Activated gamma-delta T cell treated with anti-CD3 and anti-CD28 coated beads, Interleukin-2, amount 50 U/mL, for 16 hours (primary cell): ENCODE measurements around the gene ZNF687.

Experiments
- DNase-seq: peaks from one replicate; pipeline ENCODE4 v3.0.0-alpha.2; 2020; ENCODE audit warnings: low read depth

ZNF687 gene

DNA sequence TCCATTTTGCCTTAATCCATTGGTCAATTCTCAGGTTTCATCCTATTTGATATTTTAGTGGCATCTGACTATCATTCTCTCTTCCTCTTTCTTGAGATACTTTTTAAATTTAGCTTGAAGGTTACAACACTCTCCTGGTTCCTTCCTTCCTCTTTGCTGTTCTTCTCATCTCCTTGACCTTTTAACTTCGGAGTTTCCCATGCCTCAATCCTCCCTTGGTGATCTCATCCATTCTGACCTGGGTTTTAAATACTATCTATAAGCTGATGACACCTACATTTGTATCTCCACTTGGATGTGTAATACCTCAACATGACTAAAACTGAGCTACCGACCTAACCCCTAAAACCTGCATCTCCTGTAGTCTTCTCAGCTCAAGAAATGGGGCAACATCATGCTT lies 4.8 kb upstream of the ZNF687 start:
- DNase-seq, result no peak

DNA sequence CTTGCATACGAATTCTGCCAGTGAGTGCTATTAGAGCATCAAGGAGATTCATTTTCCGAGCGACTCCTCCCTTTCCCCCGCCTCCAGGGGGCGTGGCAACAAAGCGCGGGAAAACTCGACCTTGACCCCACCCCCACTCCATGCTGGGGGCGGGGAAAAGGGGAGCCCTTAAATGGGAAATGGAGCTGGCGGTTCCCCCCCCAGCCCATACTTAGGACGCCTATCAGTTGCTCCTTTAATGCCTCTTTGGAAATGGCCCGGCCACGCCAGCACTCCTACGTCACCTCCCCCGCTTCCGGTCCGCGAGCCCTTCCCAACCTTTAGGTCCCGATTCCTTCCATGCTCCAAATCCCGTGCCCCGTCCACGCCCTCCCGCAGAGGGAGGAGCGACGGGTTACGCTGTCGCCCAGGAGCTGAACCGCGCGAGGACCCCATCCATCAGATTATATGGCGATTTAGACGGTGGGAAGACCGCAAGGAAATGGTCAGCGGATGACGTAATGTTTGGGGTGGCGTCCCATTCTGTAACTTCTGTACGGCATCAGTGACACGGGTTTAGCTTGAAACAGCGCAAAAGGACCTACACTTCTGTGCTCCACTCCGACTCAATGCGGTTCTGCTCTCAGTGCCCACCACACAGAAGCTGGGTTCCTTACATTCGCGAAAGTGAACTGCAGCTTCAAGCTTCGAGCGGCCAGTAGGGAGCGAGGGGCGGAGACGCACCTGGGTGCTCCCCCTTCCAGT lies 702 bp upstream of the ZNF687 start:
- peak; percentile 95 for DNase-seq

DNA sequence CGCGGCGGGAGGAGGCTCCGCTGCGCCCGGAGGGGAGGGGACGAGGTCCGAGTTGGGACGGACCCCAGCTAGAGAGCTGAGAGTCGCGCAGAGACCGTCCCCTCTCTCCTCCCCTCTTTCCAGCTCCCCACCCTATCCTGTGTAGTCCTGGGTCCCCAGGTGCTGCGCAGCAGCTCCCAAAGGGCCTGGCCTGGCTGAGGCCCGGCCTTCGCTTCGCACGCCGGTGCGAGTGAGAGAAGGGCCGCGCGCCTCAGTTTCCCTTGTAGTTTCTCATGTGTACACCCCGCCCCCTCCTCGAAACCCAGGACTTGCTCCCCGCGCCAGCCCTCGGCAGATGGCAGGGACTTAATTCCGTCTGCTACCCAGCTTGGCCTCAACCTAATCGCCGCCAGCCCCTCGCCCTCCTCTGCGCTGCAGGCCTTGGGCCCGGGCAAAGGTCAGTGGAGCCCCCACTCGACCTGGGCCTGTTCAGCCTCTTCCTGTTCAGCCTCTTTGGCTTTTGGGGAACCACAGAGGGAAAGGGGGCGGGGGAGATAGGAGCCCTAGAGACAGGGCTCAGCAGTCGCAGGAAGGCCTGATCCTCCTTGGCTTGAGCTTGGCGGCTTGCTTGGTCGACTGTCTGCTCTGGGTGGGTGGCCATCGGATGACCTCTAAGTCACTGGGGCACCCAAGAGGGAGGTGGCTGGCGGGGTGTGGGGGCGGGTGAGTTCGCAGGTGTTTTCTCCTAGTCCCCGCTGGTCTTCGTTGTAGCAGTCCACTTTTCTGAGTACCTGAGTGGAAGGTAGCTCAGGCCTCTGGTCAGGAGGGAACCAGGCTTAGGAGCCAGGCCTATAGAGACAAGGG lies 1.0 kb downstream of the ZNF687 start:
- DNase-seq, result no peak

DNA sequence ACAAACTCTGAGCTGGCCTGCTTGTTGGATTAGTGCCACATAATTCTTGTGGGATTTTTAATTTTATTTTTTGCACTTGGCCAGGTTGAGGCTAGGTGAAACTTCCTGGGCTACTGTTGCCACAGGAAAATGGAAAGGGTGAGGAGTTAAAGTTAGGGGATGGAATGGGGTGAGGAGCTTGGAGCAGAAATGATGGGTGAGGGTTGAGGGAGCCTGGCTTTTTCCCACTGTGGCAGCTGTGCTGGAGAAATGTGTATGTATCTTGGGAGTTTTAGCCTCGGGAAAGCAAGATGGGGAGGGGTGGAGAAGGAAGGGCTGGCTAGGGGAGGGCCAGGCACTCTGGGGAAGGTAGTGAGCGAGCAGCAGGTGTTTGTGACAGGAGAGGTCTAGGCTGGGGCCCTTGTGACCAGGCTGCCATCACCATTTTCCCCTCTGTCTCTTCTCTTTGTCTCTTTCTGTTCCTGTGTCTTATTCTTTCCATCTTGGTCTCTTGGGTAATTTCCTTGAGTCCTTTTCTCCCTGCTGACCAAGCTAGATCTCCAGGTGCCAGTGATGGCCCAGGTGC lies 2.0 kb downstream of the ZNF687 start:
- no peak for DNase-seq

DNA sequence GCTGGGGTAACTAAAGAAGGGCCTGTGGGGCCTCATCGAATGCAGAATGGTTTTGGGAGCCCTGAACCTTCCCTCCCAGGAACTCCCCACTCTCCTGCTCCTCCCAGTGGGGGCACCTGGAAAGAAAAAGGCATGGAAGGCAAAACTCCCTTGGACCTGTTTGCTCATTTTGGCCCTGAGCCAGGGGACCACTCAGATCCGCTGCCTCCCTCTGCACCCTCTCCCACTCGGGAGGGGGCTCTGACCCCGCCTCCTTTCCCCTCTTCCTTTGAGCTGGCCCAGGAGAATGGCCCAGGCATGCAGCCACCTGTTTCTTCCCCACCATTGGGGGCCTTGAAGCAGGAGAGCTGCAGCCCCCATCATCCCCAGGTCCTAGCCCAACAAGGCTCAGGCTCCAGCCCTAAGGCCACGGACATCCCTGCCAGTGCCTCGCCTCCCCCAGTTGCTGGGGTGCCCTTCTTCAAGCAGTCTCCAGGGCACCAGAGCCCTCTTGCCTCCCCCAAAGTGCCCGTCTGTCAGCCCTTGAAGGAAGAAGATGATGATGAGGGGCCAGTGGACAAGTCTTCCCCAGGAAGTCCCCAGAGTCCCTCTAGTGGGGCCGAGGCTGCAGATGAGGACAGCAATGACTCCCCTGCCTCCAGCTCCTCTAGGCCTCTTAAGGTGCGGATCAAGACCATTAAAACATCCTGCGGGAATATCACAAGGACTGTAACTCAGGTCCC lies 4.7 kb downstream of the ZNF687 start:
- no peak for DNase-seq

DNA sequence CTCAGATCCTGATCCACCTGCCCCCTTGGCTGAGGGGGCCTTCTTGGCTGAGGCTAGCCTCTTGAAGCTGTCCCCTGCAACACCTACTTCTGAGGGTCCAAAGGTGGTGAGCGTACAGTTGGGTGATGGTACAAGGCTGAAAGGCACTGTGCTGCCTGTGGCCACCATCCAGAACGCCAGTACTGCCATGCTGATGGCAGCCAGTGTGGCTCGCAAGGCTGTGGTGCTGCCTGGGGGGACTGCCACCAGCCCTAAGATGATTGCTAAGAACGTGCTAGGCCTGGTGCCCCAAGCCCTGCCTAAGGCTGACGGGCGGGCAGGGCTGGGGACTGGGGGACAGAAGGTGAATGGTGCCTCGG lies 5.2 kb downstream of the ZNF687 start:
- DNase-seq, result no peak

DNA sequence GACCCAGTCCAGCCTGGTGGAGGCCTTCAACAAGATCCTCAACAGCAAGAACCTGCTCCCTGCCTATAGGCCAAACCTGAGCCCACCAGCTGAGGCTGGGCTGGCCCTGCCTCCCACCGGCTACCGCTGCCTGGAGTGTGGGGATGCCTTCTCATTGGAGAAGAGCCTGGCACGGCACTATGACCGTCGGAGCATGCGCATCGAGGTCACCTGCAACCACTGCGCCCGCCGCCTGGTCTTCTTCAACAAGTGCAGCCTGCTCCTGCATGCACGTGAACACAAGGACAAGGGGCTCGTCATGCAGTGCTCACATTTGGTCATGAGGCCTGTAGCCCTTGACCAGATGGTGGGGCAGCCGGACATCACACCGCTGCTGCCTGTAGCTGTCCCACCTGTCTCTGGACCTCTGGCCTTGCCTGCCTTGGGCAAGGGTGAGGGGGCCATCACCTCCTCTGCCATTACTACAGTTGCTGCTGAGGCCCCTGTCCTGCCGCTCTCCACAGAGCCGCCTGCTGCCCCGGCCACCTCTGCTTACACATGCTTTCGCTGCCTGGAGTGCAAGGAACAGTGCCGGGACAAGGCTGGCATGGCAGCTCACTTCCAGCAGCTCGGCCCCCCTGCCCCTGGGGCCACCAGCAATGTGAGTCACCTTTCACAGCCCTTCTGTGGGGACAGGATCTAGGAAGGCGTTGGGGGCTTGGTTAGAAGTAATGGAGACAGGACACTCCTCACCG lies 5.8 kb downstream of the ZNF687 start:
- no peak for DNase-seq

DNA sequence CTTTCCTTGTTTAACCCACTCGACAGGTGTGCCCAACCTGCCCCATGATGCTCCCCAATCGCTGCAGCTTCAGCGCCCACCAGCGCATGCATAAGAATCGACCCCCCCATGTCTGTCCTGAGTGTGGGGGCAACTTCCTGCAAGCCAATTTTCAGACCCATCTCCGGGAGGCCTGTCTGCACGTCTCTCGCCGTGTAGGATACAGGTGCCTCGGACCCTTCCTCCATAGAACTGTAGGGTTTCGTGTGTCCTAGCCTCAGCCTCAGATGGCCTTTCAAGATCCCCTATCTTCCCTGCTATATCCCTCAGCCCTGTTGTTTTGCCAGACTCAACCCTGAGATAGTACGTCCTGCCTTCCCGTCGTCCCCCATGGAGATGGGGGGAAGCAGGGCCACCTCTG lies 6.4 kb downstream of the ZNF687 start:
- DNase-seq, result no peak

DNA sequence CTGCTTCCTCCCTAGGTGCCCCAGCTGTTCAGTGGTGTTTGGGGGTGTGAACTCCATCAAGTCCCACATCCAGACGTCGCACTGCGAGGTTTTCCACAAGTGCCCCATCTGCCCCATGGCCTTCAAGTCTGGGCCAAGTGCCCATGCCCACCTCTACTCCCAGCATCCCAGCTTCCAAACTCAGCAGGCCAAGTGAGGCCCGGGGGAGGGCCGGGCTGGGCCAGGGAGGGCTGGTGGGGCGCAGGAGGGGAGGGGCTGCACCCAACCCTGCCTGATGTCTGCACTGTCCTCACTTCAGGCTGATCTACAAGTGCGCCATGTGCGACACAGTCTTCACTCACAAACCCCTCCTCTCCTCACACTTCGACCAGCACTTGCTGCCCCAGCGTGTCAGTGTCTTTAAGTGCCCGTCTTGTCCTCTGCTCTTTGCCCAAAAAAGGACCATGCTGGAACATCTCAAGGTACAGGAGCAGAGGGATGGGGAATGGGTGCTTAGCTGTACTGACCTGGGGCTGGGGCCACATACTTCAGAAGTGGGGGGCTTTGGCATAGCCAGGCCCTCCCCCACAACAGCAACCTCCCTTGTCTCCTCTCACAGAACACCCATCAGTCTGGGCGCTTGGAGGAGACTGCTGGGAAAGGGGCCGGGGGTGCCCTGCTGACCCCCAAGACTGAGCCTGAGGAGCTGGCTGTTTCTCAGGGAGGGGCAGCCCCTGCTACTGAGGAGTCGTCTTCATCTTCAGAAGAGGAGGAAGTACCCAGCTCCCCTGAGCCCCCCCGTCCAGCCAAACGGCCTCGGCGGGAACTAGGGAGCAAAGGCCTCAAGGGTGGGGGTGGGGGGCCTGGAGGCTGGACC lies 7.2 kb downstream of the ZNF687 start:
- no peak for DNase-seq

DNA sequence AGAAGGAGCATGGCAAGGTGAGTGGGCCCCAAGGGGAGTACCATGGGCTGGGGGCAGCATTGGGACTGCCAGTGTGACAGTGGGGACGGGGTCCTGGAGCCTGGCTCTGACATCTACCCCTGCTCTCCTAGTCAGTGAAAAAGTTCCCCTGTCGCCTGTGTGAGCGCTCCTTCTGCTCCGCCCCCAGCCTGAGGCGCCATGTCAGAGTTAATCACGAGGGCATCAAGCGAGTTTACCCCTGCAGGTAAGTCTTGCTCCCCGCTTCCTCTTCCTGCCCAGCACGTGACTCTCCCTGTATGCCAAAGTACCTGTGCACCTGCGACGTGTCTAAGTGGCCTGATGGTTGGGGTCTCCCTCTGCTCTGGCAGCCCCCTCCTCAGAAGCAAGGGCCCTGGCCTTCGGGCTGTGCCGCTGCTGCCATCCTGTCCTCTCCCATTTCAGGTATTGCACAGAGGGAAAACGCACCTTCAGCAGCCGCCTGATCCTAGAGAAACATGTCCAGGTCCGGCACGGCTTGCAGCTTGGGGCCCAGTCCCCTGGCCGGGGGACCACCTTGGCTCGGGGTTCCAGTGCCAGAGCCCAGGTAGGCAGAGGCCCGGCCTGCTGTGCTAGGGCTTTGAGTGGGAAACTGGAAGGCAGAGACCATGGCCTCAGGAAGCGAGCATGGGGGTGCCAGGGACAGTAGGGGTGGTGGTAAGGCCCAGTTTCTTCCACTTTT lies 8.1 kb downstream of the ZNF687 start:
- DNase-seq, result no peak

DNA sequence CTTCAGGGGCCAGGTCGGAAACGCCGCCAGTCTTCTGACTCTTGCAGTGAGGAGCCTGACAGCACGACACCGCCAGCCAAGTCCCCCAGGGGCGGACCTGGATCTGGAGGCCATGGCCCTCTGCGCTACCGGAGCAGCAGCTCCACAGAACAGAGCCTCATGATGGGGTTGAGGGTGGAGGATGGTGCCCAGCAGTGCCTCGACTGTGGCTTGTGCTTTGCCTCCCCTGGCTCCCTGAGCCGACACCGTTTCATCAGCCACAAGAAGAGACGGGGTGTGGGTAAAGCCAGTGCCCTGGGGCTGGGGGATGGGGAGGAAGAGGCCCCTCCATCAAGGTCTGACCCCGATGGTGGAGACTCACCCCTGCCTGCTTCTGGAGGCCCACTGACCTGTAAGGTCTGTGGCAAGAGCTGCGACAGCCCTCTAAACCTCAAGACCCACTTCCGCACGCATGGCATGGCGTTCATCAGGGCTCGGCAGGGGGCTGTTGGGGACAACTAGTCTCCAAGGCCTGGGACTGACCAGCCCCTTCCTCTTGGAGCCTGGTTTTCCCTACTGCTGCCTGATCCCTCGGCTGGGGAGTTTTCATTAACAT lies 8.7 kb downstream of the ZNF687 start:
- DNase-seq, result no peak

DNA sequence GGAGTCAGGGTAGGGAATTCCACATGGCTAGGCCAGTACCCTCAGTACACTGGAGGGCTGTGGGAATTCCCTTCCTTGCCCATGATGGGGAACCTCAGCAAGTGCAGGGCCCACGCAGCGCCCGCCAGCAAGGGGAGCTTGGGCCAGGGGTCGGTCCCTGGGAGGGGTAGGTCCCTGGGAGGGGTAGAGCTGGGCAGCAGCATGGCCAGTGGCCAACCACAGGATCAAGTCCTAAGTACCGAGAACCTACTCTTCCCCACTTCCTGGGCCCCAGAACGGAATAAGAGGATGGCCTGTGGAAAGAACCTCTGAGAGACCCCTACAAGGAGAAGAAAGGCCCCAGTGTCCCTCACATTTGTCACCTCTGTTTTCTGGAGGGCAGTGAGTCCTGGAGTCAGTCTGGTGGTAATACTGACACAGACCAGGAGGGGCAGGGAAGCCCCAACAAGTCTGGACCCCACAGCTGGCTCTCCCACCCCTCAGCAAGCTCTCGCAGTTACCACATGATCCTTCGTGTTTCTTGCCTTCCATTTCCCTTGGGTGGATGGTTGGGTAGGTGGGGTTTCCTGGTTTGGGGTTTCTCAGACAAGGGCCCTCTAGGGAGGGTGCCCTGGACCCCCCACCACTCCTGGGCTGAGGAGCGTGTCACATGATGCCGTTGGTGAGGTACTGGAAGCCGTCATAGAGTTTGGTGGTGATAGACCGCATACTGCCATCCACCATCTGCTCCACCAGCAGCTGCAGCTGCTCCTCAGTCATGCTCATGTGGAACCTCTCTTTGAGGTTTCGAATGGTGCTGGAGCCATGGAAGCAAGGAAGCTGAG lies 10.3 kb downstream of the ZNF687 start:
- DNase-seq, result no peak

DNA sequence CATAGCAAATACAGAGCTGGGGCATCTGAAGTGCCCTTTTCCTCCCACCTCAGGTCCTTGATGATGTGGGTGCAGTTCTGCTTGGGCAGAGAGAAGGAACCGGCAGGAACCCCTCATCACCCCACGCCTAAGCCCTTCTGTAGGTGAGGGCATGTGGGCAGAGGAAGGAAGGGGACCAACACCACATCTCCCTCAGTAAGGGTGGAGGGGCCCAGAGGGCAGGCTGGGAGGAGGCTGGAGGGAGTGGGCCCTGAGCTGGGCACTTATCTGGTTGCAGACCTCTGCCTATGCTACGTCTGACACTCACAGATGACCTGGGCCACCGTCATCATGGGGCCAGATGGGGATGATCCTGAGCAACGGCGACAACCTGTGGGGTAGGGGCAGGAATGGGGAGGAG lies 11.0 kb downstream of the ZNF687 start:
- DNase-seq, result no peak

DNA sequence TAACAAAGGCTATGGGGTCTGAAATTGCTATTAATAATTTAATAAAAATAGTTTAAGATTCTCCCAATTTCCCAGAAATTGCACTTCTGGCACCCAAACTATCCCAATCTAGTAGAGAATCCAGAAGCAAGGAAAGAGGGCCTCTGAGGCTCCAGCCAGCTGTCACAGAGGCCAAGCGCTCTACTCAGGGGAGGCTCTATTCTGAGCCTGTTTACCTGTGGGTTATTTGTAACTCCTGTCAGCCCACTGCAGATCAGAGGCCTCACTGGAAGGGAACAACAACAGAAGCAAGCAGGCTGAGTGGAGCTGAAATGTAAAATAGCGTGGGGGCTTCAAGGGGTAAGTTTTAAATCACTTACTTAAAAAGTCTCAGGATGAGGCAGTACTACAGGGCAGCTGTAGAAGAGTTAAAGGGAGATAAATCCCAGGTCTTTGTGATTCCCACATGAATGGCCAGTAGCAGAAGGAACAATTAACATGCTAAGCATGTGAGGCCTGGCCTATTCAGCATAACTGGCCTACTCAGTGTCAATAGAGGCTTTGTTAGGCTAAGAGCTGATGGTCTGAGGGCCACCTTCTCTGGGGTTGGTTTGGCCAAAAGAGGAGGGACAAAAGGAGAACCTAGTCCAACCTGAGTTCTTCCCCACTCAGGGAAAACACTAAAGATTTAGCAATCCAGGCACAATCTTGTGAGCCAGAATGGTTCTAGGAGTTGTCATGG lies 12.8 kb downstream of the ZNF687 start:
- DNase-seq, result no peak

DNA sequence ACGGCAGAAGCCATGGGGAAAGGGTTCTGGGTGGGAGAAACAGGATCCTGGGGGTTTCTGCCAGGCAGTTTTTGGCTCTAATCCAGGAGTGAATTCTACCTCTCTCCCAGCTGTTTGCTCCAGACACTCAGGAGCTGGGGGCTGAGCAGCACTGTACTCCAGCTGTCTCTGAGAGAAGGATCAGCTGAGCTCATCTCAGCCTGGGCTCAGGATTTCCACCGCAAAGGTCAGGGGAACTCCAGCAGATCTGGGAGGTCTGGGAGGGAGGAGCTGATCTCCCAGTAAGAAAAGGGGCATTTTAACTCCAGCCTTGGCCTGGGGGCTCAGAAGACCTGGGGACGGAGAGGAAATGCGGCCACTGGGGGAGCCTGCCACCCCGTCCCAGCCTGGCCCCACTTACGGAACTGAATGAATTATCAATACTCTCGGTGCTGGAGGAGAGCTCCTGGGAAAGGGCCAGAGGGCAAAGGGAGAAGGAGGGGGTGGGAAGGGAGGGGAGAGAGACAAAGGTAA lies 27.8 kb downstream of the ZNF687 start:
- no peak for DNase-seq

DNA sequence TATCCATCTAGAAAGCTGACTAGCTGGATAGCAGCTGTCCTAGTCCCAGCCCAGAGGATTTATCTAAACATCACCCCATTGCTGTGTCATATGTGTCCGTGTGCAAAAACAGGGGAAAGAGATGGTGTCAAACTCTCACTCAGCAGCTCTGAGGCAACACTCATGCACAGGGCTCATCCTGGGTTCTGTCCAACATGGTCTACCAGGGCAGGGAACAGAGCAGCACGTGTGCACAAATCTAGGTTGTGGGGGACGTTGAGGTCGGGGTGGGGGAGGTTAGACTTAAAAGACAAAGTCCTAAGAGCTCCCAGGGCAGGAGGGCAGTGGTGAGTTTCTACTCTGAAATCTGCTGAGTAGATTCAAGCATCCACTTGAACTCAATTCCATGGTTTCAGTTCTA lies 28.9 kb downstream of the ZNF687 start:
- no peak for DNase-seq

DNA sequence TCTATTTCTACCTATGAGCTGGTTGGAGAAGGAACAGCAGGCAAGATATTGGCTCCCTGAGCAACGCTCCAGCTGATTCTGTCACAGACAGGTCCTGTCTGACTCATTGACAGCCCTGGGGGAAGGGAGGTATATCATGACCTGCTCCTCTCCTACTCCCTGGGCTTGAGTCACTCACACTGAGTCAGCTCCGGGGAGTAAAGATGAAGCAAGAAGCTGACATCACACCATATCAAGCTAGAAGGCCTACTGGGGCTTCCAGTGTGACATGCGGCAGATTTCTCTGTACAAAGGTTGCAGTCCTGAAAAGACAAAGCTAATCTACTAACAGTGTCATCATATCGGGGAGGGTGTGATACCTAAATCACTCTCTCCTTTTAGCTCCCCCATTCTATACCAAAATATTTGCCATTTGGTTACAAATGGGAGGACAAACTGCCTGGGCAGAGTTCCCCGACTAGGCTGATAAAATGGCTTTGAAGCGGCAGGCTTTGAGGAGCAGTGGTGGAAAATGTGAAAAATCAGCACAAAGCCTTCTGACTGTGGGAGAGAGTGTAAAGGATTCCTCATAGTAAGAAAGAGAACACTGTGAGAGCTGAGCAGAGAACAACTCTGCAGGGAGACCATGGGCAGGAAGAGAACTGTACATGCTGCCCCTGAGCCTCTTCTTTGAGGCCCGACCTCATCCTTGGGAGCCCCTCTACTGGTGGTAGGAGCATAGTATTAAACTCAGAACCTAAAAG lies 29.7 kb downstream of the ZNF687 start:
- peak; percentile 70 for DNase-seq
